Gastroesophageal sphincter (tissue), 4 donors: ENCODE measurements around the gene TXNL4B. TPM values are rescaled to one million over a fixed set of nuclear protein-coding genes. Genes with fewer than 3 reads are reported as not detected.

Experiments used
- ATAC-seq: fragments of 150-250 bp; one replicate; pipeline ENCODE4 v1.9.1; 2016; ENCODE audit warnings: mild to moderate bottlenecking, moderate library complexity
- H3K27ac ChIP-seq, 4 donors: fragments of 200-600 bp; sonication (generic) in 3 of 4; 1 replicate in 3 of 4; 2 replicates in 1 of 4; pipeline ENCODE4 v1.5.1; 2016 to 2019
- H3K27me3 ChIP-seq: fragments of 200-600 bp; sonication (generic); one replicate; pipeline ENCODE4 v1.5.1; 2019
- H3K36me3 ChIP-seq, 2 donors: fragments of 200-600 bp; sonication (generic); one replicate each; pipeline ENCODE4 v1.5.1; 2019; ENCODE audit warnings: control low read depth in 1 of 2
- H3K4me1 ChIP-seq, 3 donors: fragments of 200-600 bp; sonication (generic); 1 replicate in 2 of 3; 2 replicates in 1 of 3; pipeline ENCODE4 v1.5.1; 2016 to 2019; ENCODE audit warnings: control low read depth in 2 of 3
- H3K4me3 ChIP-seq, 2 donors: fragments of 200-600 bp; sonication (generic); one replicate each; pipeline ENCODE4 v1.5.1; 2019; ENCODE audit warnings: mild to moderate bottlenecking in 1 of 2, moderate library complexity in 1 of 2
- H3K9me3 ChIP-seq, 3 donors: fragments of 200-600 bp; sonication (generic); one replicate each; pipeline ENCODE4 v1.5.1; 2017 to 2019; ENCODE audit warnings: control low read depth in 2 of 3
- EP300 ChIP-seq: sonication (generic); formaldehyde crosslinking; IDR thresholded peaks from one replicate; pipeline ENCODE4 v1.6.1; 2017; ENCODE audit warnings: antibody characterized with exemption, mild to moderate bottlenecking
- POLR2A ChIP-seq, 2 donors: fragments of 450-650 bp; IDR thresholded peaks; one replicate each; pipeline ENCODE4 v1.6.1; 2017; ENCODE audit warnings: antibody characterized with exemption in 2 of 2, mild to moderate bottlenecking in 2 of 2, moderate library complexity in 1 of 2
- POLR2AphosphoS5 ChIP-seq: sonication (generic); formaldehyde crosslinking; IDR thresholded peaks from one replicate; pipeline ENCODE4 v1.6.1; 2017; ENCODE audit warnings: antibody characterized with exemption
- WGBS, 2 donors: methylation state at CpG; one replicate each; pipeline ENCODE4 v1.1.5; 2018; ENCODE audit warnings: low coverage in 1 of 2; 5-methylcytosine and 5-hydroxymethylcytosine counted together
- total RNA-seq, 4 donors: library from RNA; depleted of rRNA; stranded (reverse); fragments of >200 nt; gene quantifications; one replicate each; pipeline ENCODE4 v1.1.0, GENCODE V29; 2016
- TF ChIP-seq, protein P1 (sequence below), 4 experiments: fragments of 200-600 bp in 2 of 4; fragments of 450-650 bp in 2 of 4; sonication (generic) in 1 of 4; IDR thresholded peaks; one replicate each; pipeline ENCODE4 v1.5.1; 2017 to 2019; ENCODE audit warnings: antibody characterized with exemption in 4 of 4, mild to moderate bottlenecking in 2 of 4, moderate library complexity in 2 of 4

TXNL4B gene
- total RNA-seq, 4 donors from 2014 or later, result 5.8 to 10.6 (median 8.6) TPM

DNA sequence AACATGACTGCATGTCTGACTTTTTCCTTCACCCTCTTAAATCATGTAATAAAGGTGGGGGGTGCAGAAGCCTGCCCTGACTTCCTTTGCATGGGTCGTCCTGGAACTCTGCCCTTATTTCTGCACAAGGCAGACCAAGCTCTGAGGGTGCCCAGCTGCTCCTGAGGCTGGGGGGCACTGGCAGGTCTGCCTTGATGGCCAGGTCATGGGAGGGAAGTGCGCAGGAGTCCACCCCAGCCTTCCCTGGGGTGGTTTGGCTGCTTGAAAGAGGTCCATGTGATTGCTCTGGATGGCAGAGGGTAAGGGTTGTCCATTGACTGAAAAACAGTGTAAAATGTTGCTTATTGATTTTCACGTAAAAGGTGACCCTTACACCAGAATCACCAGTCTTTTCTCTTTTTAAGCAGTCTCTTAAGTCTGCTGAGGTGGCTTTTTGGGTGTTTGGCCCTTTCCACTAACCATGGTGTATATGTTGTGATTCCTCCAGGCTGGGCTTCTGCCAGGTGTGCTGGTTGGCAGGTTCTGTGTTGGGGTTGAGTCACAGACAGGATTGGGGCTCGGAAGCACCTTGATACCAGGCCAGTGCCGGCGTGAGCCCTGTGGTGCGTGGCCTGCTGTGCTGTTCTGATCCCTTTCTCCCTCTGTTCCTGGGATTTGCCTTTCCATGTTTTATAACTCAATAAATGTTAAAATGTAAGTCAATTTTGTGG is 19.6 kb upstream of the TXNL4B start:
- no peak overlapping the region for H3K4me3 ChIP-seq
- H3K36me3 ChIP-seq, result peaks cover 0 to 58% of the 10 kb centered on the region in 2 donors
- no peaks in the 10 kb centered on the region for H3K27me3 ChIP-seq
- TF ChIP-seq POLR2AphosphoS5 (no peak), POLR2A (IDR thresholded peaks at IDR 0.05) (no peak), EP300 (no peak)
- TF ChIP-seq, protein P1, sequence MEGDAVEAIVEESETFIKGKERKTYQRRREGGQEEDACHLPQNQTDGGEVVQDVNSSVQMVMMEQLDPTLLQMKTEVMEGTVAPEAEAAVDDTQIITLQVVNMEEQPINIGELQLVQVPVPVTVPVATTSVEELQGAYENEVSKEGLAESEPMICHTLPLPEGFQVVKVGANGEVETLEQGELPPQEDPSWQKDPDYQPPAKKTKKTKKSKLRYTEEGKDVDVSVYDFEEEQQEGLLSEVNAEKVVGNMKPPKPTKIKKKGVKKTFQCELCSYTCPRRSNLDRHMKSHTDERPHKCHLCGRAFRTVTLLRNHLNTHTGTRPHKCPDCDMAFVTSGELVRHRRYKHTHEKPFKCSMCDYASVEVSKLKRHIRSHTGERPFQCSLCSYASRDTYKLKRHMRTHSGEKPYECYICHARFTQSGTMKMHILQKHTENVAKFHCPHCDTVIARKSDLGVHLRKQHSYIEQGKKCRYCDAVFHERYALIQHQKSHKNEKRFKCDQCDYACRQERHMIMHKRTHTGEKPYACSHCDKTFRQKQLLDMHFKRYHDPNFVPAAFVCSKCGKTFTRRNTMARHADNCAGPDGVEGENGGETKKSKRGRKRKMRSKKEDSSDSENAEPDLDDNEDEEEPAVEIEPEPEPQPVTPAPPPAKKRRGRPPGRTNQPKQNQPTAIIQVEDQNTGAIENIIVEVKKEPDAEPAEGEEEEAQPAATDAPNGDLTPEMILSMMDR (IDR thresholded peaks at IDR 0.05), result no peak
- 83% methylated on average over 6 of the region's 7 CpGs; no CpG with 5 or more reads in 1 of the 2 donors for WGBS, 2 donors
- no peak for ATAC-seq
- H3K9me3 ChIP-seq, result no peaks in the 10 kb centered on the region
- no peak overlapping the region for H3K27ac ChIP-seq
- no peaks in the 10 kb centered on the region for H3K4me1 ChIP-seq

DNA sequence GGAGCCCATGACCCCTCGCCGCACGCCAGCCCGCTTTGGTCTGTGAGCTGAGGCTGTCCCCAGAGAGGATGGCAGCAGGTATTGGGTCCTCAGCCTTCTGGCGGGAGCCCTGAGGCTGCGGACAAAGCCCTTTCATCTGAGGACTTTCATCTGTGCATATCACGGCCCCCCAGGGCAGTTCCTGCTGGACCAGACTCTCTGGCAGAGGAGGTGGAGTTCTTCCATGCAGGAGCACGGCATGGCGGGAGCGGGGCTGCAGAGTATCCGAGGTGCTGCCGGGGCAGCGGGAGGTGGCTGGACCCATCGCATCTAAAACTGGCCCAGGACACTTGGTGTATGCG is 19.0 kb upstream of the TXNL4B start:
- Histone ChIP-seq H3K9me3 (no peaks in the 10 kb centered on the region), H3K4me3 (no peak overlapping the region), H3K4me1 (no peaks in the 10 kb centered on the region), H3K36me3 (peaks cover 0 to 65% of the 10 kb centered on the region in 2 donors), H3K27ac (no peak overlapping the region), H3K27me3 (no peaks in the 10 kb centered on the region)
- ATAC-seq, result no peak
- TF ChIP-seq EP300 (no peak), POLR2A (IDR thresholded peaks at IDR 0.05) (no peak), POLR2AphosphoS5 (no peak)
- TF ChIP-seq, protein P1 (IDR thresholded peaks at IDR 0.05), result no peak
- 100% methylated on average over 2 of the region's 15 CpGs; no CpG with 5 or more reads in 1 of the 2 donors for WGBS, 2 donors

DNA sequence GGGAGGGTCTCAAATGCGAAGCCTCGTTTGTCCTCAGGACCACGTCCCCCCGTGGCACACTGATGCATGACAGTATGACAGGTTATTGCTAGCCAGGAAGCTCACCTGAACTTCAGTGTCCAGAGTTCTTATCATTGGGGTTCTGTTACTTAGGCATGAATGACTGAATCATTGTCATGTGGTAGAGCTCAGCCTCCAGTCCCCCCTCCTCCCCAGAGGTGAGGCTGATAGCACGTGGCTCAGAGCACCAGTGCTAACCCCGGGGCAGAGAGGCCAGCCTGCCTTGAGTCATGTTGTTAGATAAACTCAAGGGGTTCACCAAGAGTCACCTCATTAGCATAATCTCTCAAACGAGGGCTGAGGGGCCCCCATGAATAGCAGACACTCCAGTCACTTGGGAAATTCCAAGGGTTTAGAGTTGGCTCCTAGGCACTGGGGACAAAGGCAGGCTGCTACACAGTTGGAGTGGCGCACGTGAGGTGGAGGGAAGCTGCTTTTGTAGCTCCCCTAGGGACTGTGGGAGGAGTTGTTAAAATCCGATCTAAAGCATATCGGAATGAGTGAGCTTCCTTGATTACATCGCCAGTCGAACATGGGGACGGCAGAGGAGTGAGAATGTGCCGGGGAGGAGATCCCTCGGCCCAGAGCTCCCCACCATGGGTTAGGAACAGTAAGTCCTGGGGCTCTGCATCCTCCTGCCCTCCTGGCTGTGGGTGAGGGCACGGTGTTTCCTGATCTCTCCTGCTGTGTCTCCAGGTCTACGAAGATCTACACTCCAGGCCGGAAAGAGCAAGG is 18.4 kb upstream of the TXNL4B start:
- Histone ChIP-seq H3K4me1 (no peaks in the 10 kb centered on the region), H3K27ac (no peak overlapping the region), H3K4me3 (no peak overlapping the region), H3K9me3 (no peaks in the 10 kb centered on the region), H3K27me3 (no peaks in the 10 kb centered on the region), H3K36me3 (peaks cover 0 to 70% of the 10 kb centered on the region in 2 donors)
- ATAC-seq, result no peak
- 76 to 82% methylated on average over 4 to 16 of the region's 19 CpGs for WGBS, 2 donors
- TF ChIP-seq EP300 (no peak), POLR2AphosphoS5 (no peak), POLR2A (IDR thresholded peaks at IDR 0.05) (no peak)
- TF ChIP-seq, protein P1 (IDR thresholded peaks at IDR 0.05), result no peak

DNA sequence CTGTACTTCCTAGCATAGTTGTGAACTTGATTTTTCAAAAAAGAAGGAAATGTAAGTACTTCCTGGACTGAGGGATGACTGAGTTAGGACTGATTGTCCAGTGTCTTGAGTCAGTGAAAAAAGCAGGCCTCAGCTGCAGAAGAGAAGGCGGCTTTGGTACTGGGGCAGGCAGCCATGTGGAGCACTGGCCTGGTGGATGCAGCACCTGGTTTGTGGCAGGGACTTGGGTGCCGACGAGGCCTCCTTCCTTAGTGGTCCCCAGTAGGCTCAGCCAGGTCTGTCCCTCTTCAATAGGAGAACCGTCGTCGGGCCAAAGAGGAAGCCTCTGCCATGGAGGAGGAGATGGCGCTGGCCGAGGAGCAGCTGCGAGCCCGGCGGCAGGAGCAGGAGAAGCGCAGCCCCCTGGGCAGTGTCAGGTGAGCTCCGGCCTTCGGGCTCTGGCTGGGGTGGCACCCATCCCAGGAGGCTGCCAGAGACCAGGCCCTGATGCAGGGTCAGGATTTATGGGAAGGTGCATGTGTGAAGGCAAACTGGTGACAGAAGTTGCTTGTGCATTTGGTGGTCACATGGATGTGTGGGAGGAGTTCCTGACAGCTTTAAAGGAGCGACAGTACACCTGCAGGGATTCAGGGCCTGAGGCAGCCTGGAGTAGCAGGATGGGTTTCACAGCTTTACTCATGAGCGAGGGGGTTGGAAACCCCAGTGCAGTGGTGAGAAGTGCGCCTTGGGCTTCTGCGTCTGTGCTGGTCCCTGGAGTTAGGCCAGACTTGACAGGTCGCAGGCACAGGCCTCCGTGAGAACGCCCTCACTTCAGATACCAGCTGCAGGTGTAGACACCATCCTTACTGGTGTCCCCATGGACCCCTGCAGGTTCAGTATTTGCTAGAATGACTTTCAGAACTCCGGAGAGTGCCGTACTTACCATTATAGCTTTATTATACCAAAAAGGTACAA is 17.5 kb upstream of the TXNL4B start:
- 95% methylated on average over 5 to 9 of the region's 23 CpGs for whole genome bisulfite sequencing, 2 donors
- TF ChIP-seq POLR2A (IDR thresholded peaks at IDR 0.05) (no peak), EP300 (no peak), POLR2AphosphoS5 (no peak)
- TF ChIP-seq, protein P1 (IDR thresholded peaks at IDR 0.05), result no peak
- peaks cover 0 to 79% of the 10 kb centered on the region in 2 donors for H3K36me3 ChIP-seq
- no peak for ATAC-seq
- H3K27me3 ChIP-seq, result no peaks in the 10 kb centered on the region
- H3K9me3 ChIP-seq, result no peaks in the 10 kb centered on the region
- no peak overlapping the region for H3K27ac ChIP-seq
- H3K4me1 ChIP-seq, result no peaks in the 10 kb centered on the region
- no peak overlapping the region for H3K4me3 ChIP-seq
